Suprapubic skin (tissue), 4 donors: ENCODE data around the gene SRBD1.

Experiments
- EP300 ChIP-seq: sonication (generic); formaldehyde crosslinking; IDR thresholded peaks from one replicate; pipeline ENCODE4 v1.6.1; 2017; ENCODE audit warnings: antibody characterized with exemption
- POLR2A ChIP-seq, 2 donors: fragments of 450-650 bp; IDR thresholded peaks; one replicate each; pipeline ENCODE4 v1.6.1; 2017; ENCODE audit warnings: antibody characterized with exemption in 2 of 2, mild to moderate bottlenecking in 2 of 2, moderate library complexity in 2 of 2
- POLR2AphosphoS5 ChIP-seq, 3 donors: sonication (generic); formaldehyde crosslinking; IDR thresholded peaks; one replicate each; pipeline ENCODE4 v1.6.1; 2017; ENCODE audit warnings: antibody characterized with exemption in 3 of 3
- TF ChIP-seq, protein P1 (sequence below), 2 donors: fragments of 200-600 bp in 1 of 2; fragments of 450-650 bp in 1 of 2; sonication (generic) in 1 of 2; IDR thresholded peaks; one replicate each; pipeline ENCODE4 v1.5.1; 2016 to 2019; ENCODE audit warnings: antibody characterized with exemption in 2 of 2, mild to moderate bottlenecking in 1 of 2, moderate library complexity in 1 of 2

DNA sequence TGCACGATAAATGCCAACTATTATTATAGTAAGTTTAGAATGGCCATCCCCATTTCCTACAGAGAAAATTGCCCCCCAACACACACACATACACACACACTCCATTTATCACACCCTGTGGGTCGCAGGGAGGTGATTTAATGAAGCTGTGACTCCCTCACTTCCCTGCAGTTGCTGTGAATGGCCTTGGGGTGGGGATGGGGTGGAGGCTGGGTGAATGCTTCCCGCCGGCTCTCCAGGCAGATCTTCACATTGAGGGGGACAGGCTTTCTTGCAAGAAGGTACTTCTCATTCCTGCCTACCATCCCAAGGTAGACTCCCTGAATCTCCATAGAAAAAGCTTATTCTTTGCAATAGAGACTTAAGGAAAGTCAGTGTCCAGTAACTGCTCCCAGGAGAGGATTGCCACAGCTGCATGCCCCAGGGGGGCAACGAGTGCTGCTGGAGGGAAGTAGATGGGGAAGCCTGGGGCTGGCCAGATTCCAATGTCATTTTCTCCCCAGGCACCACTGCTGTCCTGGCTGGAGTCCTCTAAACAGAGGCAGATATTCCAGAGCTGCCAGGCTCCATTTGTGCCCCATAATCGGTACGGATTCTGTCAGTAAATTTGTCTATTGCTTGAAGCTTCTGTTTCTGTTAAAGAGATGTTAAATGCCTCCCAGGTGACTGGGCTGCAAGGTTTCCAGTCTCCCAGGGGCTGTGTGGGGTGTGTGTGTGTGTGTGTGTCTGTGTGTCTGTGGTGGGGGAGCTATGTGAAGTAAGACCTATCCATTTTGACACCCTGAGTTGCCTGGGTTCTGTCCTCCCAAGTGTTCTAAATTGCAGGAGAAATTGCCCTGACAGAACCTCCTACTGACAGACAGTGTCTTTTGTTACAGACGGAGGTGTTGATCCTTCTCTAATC is 265.5 kb downstream of the SRBD1 start:
- TF ChIP-seq POLR2AphosphoS5 (IDR thresholded peaks at IDR 0.05) = no peak
- TF ChIP-seq, protein P1, sequence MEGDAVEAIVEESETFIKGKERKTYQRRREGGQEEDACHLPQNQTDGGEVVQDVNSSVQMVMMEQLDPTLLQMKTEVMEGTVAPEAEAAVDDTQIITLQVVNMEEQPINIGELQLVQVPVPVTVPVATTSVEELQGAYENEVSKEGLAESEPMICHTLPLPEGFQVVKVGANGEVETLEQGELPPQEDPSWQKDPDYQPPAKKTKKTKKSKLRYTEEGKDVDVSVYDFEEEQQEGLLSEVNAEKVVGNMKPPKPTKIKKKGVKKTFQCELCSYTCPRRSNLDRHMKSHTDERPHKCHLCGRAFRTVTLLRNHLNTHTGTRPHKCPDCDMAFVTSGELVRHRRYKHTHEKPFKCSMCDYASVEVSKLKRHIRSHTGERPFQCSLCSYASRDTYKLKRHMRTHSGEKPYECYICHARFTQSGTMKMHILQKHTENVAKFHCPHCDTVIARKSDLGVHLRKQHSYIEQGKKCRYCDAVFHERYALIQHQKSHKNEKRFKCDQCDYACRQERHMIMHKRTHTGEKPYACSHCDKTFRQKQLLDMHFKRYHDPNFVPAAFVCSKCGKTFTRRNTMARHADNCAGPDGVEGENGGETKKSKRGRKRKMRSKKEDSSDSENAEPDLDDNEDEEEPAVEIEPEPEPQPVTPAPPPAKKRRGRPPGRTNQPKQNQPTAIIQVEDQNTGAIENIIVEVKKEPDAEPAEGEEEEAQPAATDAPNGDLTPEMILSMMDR (IDR thresholded peaks at IDR 0.05) = no peak
- no peak for TF ChIP-seq EP300
- TF ChIP-seq POLR2A (IDR thresholded peaks at IDR 0.05) = no peak
